ENCODE results near the gene TSPAN13.

GRCh38 chr7:16822029-16822428 lies 68.5 kb downstream of the TSPAN13 start:
- TF ChIP-seq CSRNP3 (CRISPR knock-in tag; IDR thresholded peaks at IDR 0.05) = no peak
- TF ChIP-seq ISL1 (CRISPR knock-in tag; IDR thresholded peaks at IDR 0.05) = no peak
- TF ChIP-seq ARNTL (CRISPR knock-in tag; IDR thresholded peaks at IDR 0.05; ENCODE audit: borderline replicate concordance, low read depth) = no peak
- no peak for TF ChIP-seq ZFP30 (CRISPR knock-in tag; IDR thresholded peaks at IDR 0.05)
- no peak for TF ChIP-seq OSR1 (CRISPR knock-in tag; IDR thresholded peaks at IDR 0.05)
- TF ChIP-seq BACH2 (CRISPR knock-in tag; IDR thresholded peaks at IDR 0.05; ENCODE audit: borderline replicate concordance) = no peak
- TF ChIP-seq, protein P1, sequence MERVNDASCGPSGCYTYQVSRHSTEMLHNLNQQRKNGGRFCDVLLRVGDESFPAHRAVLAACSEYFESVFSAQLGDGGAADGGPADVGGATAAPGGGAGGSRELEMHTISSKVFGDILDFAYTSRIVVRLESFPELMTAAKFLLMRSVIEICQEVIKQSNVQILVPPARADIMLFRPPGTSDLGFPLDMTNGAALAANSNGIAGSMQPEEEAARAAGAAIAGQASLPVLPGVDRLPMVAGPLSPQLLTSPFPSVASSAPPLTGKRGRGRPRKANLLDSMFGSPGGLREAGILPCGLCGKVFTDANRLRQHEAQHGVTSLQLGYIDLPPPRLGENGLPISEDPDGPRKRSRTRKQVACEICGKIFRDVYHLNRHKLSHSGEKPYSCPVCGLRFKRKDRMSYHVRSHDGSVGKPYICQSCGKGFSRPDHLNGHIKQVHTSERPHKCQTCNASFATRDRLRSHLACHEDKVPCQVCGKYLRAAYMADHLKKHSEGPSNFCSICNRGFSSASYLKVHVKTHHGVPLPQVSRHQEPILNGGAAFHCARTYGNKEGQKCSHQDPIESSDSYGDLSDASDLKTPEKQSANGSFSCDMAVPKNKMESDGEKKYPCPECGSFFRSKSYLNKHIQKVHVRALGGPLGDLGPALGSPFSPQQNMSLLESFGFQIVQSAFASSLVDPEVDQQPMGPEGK (CRISPR knock-in tag; IDR thresholded peaks at IDR 0.05; ENCODE audit: borderline replicate concordance) = no peak
- no peak for TF ChIP-seq GLIS3 (CRISPR knock-in tag; IDR thresholded peaks at IDR 0.05)
